HepG2 (cell line): ENCODE results near the gene ZSCAN1.

Source experiments
- FOSL1 ChIP-seq: sonication (generic); formaldehyde crosslinking; IDR thresholded peaks from 2 replicates; pipeline ENCODE4 v1.9.0; 2021; ENCODE audit warnings: missing genetic modification reagents, borderline replicate concordance
- MAFK ChIP-seq, 2 experiments: IDR thresholded peaks in 1 of 2; conservative IDR thresholded peaks in 1 of 2; 2 replicates each; pipeline ENCODE4 v1.6.1; 2011; ENCODE audit warnings: improper control_type of control experiment in 2 of 2, low read length in 2 of 2
- NFIC ChIP-seq: IDR thresholded peaks from 2 replicates; pipeline ENCODE4 v1.6.1; 2012; ENCODE audit warnings: mild to moderate bottlenecking, low read length, inconsistent platforms
- TAF1 ChIP-seq: sonication (generic); formaldehyde crosslinking; IDR thresholded peaks from 2 replicates; pipeline ENCODE4 v1.4.0; 2020; ENCODE audit warnings: missing genetic modification reagents
- THAP7 ChIP-seq: sonication (generic); formaldehyde crosslinking; IDR thresholded peaks from 2 replicates; pipeline ENCODE4 v1.8.1; 2023; ENCODE audit warnings: mild to moderate bottlenecking, missing genetic modification reagents
- ZBTB21 ChIP-seq: sonication (generic); formaldehyde crosslinking; IDR thresholded peaks from 2 replicates; pipeline ENCODE4 v1.4.0; 2020; ENCODE audit warnings: missing genetic modification reagents
- TF ChIP-seq, protein P1 (sequence below): sonication (generic); formaldehyde crosslinking; IDR thresholded peaks from 2 replicates; pipeline ENCODE4 v1.5.0; 2020; ENCODE audit warnings: mild to moderate bottlenecking, missing genetic modification reagents, moderate library complexity

- TF ChIP-seq, protein P1, sequence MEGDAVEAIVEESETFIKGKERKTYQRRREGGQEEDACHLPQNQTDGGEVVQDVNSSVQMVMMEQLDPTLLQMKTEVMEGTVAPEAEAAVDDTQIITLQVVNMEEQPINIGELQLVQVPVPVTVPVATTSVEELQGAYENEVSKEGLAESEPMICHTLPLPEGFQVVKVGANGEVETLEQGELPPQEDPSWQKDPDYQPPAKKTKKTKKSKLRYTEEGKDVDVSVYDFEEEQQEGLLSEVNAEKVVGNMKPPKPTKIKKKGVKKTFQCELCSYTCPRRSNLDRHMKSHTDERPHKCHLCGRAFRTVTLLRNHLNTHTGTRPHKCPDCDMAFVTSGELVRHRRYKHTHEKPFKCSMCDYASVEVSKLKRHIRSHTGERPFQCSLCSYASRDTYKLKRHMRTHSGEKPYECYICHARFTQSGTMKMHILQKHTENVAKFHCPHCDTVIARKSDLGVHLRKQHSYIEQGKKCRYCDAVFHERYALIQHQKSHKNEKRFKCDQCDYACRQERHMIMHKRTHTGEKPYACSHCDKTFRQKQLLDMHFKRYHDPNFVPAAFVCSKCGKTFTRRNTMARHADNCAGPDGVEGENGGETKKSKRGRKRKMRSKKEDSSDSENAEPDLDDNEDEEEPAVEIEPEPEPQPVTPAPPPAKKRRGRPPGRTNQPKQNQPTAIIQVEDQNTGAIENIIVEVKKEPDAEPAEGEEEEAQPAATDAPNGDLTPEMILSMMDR (CRISPR knock-in tag) = no peak
- TF ChIP-seq NFIC (no peak), MAFK (conservative IDR thresholded peaks at IDR 0.05 in 1 of 2, IDR thresholded peaks at IDR 0.05 in 1 of 2; ENCODE audit: low read length in 2 of 2) (no peak), ZBTB21 (no peak), FOSL1 (CRISPR knock-in tag) (no peak), THAP7 (CRISPR knock-in tag) (no peak), TAF1 (CRISPR knock-in tag) (no peak)
Observed at GRCh38 chr19:58047672-58048071, 13.8 kb downstream of the ZSCAN1 start.
